AG04450 (cell line): ENCODE data around the gene ATP6V0B. TPM values are rescaled to one million over a fixed set of nuclear protein-coding genes. Genes with fewer than 3 reads are reported as not detected.

ENCODE experiments used
- CTCF ChIA-PET: fragments of 300-600, 350-600 bp; formaldehyde crosslinking; extraction: SDS; loops from one replicate; lab custom pipeline; 2022; ENCODE audit warnings: antibody characterized with exemption, inconsistent platforms; lab: Charles Lee
- POLR2A ChIA-PET: fragments of 350-600 bp; formaldehyde crosslinking; extraction: SDS; loops from one replicate; lab custom pipeline; 2021; ENCODE audit warnings: antibody characterized with exemption, inconsistent platforms; lab: Yijun Ruan, JAX
- DNase-seq: peaks from one replicate; pipeline ENCODE4 v3.0.0-alpha.2; 2011; ENCODE audit warnings: low read depth, low spot score
- H3K27ac ChIP-seq: one replicate; pipeline ENCODE4 v1.5.1; 2012; ENCODE audit warnings: low read depth, low read length, control low read depth
- H3K27me3 ChIP-seq: one replicate; pipeline ENCODE4 v1.6.0; 2012; ENCODE audit warnings: low read length; ENCODE audit not compliant: control insufficient read depth, insufficient read depth
- H3K4me3 ChIP-seq: 2 replicates; pipeline ENCODE4 v1.5.1; 2011; ENCODE audit warnings: mild to moderate bottlenecking, low read depth, low read length, control low read depth
- H3K9me3 ChIP-seq: 2 replicates; pipeline ENCODE4 v1.5.1; 2012; ENCODE audit warnings: low read length; ENCODE audit not compliant: control insufficient read depth, insufficient read depth
- polyA plus RNA-seq: library from polyadenylated mRNA; depleted of rRNA; stranded (reverse); fragments of >200 nt; gene quantifications from 2 replicates; pipeline ENCODE4 v1.2.3, GENCODE V29; 2011
- TF ChIP-seq, protein P1 (sequence below): IDR thresholded peaks from 2 replicates; pipeline ENCODE4 v1.5.1; 2011; ENCODE audit warnings: low read depth, low read length, control low read depth, inconsistent platforms

ATP6V0B gene
- polyA plus RNA-seq, 1 experiment = 130 TPM

DNA sequence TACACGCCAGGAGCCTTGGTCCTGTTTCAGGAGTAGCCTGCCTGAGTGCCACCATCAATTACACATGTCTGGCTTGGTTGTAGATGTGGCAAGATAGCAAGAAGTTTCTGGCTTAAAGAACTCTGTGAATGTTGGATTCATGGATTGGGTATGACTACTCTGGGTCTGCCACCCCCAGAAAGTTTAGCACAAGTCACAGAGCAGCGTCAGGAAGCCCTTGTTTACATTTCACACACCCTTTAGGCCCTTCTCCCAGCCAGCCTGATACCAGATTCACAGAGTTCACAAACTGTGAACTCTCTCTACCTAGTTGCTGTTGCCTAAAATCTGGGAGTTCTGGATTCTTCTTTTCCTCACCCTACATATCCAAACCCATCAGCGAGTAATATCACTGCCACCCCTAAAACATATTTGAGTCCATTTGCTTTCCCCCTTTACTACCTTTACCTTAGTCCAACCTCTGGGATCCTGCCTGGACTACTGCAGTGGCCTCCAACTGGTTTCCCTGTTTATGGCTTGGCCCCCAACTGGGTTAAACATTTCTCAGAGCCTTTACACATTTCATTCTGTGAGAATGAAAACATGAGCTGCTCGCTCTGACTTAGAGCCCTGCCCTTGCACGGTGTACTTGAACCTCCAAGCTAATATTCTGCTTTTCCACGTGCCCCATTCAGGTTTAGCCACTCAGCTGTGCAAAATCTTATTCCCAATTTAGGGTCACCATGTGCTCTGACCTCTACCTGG is 12.6 kb downstream of the ATP6V0B start:
- CTCF ChIA-PET = interaction anchor here (0.6 to 1.5 kb wide), 4 partner anchors 18 to 1851 kb away, joined by 3 to 5 read pairs (median 4); no protein-coding TSS in a partner anchor
- POLR2A ChIA-PET = interaction anchor here (1.5 kb wide), 1 partner anchor 12 kb away, joined by 4 read pairs; the partner anchor contains the start of gene ATP6V0B
- TF ChIP-seq, protein P1, sequence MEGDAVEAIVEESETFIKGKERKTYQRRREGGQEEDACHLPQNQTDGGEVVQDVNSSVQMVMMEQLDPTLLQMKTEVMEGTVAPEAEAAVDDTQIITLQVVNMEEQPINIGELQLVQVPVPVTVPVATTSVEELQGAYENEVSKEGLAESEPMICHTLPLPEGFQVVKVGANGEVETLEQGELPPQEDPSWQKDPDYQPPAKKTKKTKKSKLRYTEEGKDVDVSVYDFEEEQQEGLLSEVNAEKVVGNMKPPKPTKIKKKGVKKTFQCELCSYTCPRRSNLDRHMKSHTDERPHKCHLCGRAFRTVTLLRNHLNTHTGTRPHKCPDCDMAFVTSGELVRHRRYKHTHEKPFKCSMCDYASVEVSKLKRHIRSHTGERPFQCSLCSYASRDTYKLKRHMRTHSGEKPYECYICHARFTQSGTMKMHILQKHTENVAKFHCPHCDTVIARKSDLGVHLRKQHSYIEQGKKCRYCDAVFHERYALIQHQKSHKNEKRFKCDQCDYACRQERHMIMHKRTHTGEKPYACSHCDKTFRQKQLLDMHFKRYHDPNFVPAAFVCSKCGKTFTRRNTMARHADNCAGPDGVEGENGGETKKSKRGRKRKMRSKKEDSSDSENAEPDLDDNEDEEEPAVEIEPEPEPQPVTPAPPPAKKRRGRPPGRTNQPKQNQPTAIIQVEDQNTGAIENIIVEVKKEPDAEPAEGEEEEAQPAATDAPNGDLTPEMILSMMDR = no peak
- no peak for DNase-seq
- Histone ChIP-seq H3K4me3 (no peak overlapping the region), H3K27ac (no peak overlapping the region), H3K27me3 (no peaks in the 10 kb centered on the region), H3K9me3 (no peaks in the 10 kb centered on the region)

DNA sequence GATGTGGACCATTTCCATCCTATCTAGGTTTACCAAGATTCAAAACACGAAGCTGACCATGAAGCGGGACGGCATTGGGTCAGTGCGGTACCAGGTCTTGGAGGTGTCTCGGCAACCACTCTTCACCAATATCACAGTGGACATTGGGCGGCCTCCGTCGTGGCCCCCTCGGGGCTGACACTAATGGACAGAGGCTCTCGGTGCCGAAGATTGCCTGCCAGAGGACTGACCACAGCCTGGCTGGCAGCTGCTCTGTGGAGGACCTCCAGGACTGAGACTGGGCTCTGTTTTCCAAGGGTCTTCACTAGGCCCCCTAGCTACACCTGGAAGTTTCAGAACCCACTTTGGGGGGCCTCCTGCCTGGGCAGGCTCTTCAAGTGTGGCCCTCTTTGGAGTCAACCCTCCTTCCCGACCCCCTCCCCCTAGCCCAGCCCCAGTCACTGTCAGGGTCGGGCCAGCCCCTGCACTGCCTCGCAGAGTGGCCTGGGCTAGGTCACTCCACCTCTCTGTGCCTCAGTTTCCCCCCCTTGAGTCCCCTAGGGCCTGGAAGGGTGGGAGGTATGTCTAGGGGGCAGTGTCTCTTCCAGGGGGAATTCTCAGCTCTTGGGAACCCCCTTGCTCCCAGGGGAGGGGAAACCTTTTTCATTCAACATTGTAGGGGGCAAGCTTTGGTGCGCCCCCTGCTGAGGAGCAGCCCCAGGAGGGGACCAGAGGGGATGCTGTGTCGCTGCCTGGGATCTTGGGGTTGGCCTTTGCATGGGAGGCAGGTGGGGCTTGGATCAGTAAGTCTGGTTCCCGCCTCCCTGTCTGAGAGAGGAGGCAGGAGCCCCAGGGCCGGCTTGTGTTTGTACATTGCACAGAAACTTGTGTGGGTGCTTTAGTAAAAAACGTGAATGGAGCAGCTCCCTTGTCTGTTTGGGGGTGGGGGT is 15.8 kb downstream of the ATP6V0B start:
- ChIA-PET CTCF (interaction anchor here (1.0 to 1.7 kb wide), 4 partner anchors 10 to 58 kb away, joined by 3 to 7 read pairs (median 4); no protein-coding TSS in a partner anchor), POLR2A (interaction anchor here (1.3 kb wide), 1 partner anchor 10 kb away, joined by 5 read pairs; no protein-coding TSS in a partner anchor)
- Histone ChIP-seq H3K9me3 (no peaks in the 10 kb centered on the region), H3K27me3 (no peaks in the 10 kb centered on the region), H3K27ac (peak overlapping the region; percentile 31), H3K4me3 (peak overlapping the region; percentile 75)
- DNase-seq = no peak
- TF ChIP-seq, protein P1 = no peak; the same call in 1 of the 2 replicates

DNA sequence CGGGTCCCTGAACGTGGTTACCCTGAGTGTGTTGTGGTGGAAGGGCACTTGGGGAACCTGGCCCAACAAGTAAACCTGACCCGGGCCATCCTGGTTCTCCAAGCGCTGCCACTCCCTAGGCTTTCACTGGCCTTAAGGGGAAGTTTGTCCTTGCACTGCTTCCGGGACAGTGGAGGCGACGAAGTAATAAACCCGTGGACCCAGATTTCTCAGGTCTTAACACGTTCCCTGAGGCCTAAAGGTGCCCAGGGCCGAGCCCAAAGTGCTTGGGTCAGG is 16.4 kb downstream of the ATP6V0B start:
- CTCF ChIA-PET = interaction anchor here (1.3 to 1.7 kb wide), 2 partner anchors 14 to 57 kb away, joined by 3 to 6 read pairs; no protein-coding TSS in a partner anchor
- Histone ChIP-seq H3K27ac (no peak overlapping the region), H3K4me3 (peak overlapping the region; percentile 75), H3K27me3 (no peaks in the 10 kb centered on the region), H3K9me3 (no peaks in the 10 kb centered on the region)
- POLR2A ChIA-PET = no interaction called here
- TF ChIP-seq, protein P1 = no peak
- DNase-seq = no peak

DNA sequence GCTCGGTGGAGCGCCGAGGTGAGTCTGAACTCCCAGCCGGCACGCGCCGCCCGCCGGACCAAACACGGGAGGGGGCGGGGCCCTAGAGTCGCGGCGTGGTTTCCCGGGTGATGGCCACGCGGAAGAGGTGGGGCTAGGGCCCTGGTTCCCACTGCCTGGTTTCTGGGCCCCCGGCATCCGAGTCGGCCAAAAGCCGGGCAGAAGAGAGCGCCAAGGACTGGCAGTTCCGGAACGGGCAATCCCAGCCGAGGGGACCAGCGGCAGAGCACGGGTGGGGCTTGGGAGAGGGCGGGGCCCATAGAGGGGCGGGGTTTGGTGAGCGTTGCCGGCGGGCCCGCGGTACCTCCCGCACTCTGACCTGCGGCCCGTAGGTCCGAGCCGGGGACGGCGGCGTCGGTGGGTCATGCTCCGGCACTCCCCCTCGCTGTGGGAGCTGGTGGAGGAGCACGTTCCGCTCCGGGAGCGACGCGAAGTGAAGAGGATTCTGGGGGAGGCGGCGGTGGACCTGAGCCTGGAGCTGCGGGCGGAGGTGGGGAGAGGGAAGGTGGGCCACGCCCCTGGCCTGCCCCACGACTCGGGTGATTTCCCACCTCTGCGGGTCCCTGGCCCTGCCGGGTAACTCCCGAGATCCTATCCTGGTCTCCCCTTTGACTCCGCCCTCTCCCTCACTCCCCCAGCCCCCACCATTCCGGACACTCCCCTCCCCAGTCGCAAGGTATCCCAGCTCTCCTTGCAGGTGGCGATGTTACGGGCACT is 16.9 kb downstream of the ATP6V0B start, which contains the start of gene CCDC24:
CCDC24 (plus strand) TSS at position 124 of the 756 bp plus-strand sequence; CDS start at position 404, 280 bp downstream.
- no peaks in the 10 kb centered on the region for H3K27me3 ChIP-seq
- peak; percentile 24 for DNase-seq
- H3K27ac ChIP-seq = peak within 1 kb of the TSS; percentile 31
- ChIA-PET POLR2A (interaction anchor here (0.7 to 1.3 kb wide), 2 partner anchors 17 to 229 kb away, joined by 3 to 4 read pairs; partner anchors contain the start of gene ATP6V0B), CTCF (interaction anchor here (1.5 to 2.9 kb wide), 3 partner anchors 14 to 56 kb away, joined by 5 to 23 read pairs (median 8); no protein-coding TSS in a partner anchor)
- TF ChIP-seq, protein P1 = no peak
- peak within 1 kb of the TSS; percentile 75 for H3K4me3 ChIP-seq
- no peaks in the 10 kb centered on the region for H3K9me3 ChIP-seq
